H1 (cell line): ENCODE results near the gene TEX101. TPM values are rescaled to one million over a fixed set of nuclear protein-coding genes. Genes with fewer than 3 reads are reported as not detected.

ENCODE experiments used
- BACH1 ChIP-seq: IDR thresholded peaks from 2 replicates; pipeline ENCODE4 v1.6.1; 2012; ENCODE audit warnings: low read length, improper control_type of control experiment
- EP300 ChIP-seq, 2 experiments: IDR thresholded peaks; 1 replicate in 1 of 2; 2 replicates in 1 of 2; pipeline ENCODE4 v1.6.1; 2011 to 2012; ENCODE audit warnings: low read depth in 2 of 2, low read length in 2 of 2, mild to moderate bottlenecking in 2 of 2, borderline replicate concordance in 1 of 2, inconsistent platforms in 1 of 2, moderate library complexity in 1 of 2
- JUND ChIP-seq: IDR thresholded peaks from 2 replicates; pipeline ENCODE4 v1.6.1; 2011; ENCODE audit warnings: mild to moderate bottlenecking, improper control_type of control experiment, low read length
- KDM1A ChIP-seq: fragments of 200-600, 300-600 bp; sonication (generic); IDR thresholded peaks from 2 replicates; pipeline ENCODE4 v1.7.1; 2016; ENCODE audit warnings: mild to moderate bottlenecking, low read length, borderline replicate concordance
- KDM4A ChIP-seq: IDR thresholded peaks from one replicate; pipeline ENCODE4 v1.7.1; 2012; ENCODE audit warnings: low read depth, mild to moderate bottlenecking, moderate library complexity, low read length, inconsistent platforms; ENCODE audit not compliant: severe bottlenecking
- RBBP5 ChIP-seq: IDR thresholded peaks from 2 replicates; pipeline ENCODE4 v1.7.1; 2012; ENCODE audit warnings: low read depth, mild to moderate bottlenecking, inconsistent platforms, low read length, moderate library complexity, borderline replicate concordance
- RNF2 ChIP-seq: fragments of 200-900, 300-1000 bp; sonication (generic); IDR thresholded peaks from 2 replicates; pipeline ENCODE4 v1.7.1; 2016; ENCODE audit warnings: borderline replicate concordance, low read depth, mild to moderate bottlenecking, antibody characterized with exemption, low read length; ENCODE audit not compliant: poor library complexity, severe bottlenecking; ENCODE audit errors: missing control alignments
- SIN3A ChIP-seq, 2 experiments: IDR thresholded peaks in 1 of 2; conservative IDR thresholded peaks in 1 of 2; 2 replicates each; pipeline ENCODE4 v1.6.1; 2011 to 2012; ENCODE audit warnings: low read length in 2 of 2, improper control_type of control experiment in 1 of 2, low read depth in 1 of 2, mild to moderate bottlenecking in 1 of 2
- polyA plus RNA-seq, 7 experiments: library from polyadenylated mRNA; depleted of rRNA in 3 of 7; stranded (reverse) in 5 of 7; unstranded in 2 of 7; fragments of >200 nt in 5 of 7; fragments of 200-250 nt in 2 of 7; gene quantifications; 1 replicate in 5 of 7; 2 replicates in 1 of 7; 4 replicates in 1 of 7; pipeline versions ENCODE4 v1.2.1 to v1.2.3, GENCODE V29; 2011 to 2013; ENCODE audit warnings: missing spikeins in 2 of 7, mixed read lengths in 2 of 7
- total RNA-seq: library from RNA; stranded (reverse); fragmentation: NEBNext Ultra II Directional; extraction: Animal tissue kit (Norgen Biotek cat#: 25700); gene quantifications from 2 replicates; pipeline ENCODE4 v1.2.1, GENCODE V29; 2021
- TF ChIP-seq, protein P1 (sequence below): fragments of 300-600 bp; sonication (generic); IDR thresholded peaks from 2 replicates; pipeline ENCODE4 v1.7.1; 2012; ENCODE audit warnings: low read length, moderate library complexity, mild to moderate bottlenecking, inconsistent platforms; ENCODE audit not compliant: insufficient replicate concordance

Gene TEX101
- total and polyA plus RNA-seq, 2 of the 8 experiments (the other 6 are each of a cell fraction or from before 2014, with no cell fraction given), result 0.12 TPM; not detected in 1

DNA sequence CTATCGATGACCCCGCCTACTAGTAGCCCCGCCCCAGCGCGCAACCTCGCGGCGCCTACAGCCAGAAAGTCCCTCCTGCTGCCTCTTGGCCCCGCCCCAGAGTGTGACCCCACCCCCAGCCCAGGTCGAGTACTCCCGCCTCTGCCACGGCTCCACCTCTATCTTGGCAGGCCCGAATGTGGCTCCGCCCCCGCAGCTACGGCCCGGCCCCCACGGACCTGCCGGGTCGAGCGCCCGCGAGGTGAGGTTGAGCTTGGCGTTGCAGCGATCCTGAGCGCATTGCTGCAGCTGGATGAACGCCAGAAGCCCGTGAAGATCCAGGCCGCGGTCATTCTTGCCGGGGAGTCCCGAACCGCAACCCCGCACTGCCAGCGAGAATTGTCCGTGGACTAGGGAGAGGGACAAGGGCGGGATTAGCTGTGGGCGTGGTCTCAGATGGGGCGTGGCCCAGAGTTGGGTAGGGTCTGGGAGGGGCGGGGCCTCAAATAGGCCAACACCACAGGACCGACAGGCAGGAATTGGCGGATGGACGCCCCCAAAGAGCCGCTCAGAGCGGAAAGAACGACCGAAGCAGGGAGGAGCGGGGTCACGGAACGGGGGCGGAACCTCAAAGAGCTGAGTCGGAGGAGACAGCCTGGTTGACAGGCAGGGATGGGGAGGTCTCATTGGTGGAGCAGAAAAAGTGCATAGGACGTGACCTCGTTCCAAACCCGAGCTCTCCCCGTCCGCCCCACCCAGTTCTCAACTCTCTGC, 48.9 kb downstream of the TEX101 start (continued):
- TF ChIP-seq RBBP5, result no peak
- peak; percentile 82 for TF ChIP-seq KDM4A
- no peak for TF ChIP-seq JUND
- TF ChIP-seq, protein P1, sequence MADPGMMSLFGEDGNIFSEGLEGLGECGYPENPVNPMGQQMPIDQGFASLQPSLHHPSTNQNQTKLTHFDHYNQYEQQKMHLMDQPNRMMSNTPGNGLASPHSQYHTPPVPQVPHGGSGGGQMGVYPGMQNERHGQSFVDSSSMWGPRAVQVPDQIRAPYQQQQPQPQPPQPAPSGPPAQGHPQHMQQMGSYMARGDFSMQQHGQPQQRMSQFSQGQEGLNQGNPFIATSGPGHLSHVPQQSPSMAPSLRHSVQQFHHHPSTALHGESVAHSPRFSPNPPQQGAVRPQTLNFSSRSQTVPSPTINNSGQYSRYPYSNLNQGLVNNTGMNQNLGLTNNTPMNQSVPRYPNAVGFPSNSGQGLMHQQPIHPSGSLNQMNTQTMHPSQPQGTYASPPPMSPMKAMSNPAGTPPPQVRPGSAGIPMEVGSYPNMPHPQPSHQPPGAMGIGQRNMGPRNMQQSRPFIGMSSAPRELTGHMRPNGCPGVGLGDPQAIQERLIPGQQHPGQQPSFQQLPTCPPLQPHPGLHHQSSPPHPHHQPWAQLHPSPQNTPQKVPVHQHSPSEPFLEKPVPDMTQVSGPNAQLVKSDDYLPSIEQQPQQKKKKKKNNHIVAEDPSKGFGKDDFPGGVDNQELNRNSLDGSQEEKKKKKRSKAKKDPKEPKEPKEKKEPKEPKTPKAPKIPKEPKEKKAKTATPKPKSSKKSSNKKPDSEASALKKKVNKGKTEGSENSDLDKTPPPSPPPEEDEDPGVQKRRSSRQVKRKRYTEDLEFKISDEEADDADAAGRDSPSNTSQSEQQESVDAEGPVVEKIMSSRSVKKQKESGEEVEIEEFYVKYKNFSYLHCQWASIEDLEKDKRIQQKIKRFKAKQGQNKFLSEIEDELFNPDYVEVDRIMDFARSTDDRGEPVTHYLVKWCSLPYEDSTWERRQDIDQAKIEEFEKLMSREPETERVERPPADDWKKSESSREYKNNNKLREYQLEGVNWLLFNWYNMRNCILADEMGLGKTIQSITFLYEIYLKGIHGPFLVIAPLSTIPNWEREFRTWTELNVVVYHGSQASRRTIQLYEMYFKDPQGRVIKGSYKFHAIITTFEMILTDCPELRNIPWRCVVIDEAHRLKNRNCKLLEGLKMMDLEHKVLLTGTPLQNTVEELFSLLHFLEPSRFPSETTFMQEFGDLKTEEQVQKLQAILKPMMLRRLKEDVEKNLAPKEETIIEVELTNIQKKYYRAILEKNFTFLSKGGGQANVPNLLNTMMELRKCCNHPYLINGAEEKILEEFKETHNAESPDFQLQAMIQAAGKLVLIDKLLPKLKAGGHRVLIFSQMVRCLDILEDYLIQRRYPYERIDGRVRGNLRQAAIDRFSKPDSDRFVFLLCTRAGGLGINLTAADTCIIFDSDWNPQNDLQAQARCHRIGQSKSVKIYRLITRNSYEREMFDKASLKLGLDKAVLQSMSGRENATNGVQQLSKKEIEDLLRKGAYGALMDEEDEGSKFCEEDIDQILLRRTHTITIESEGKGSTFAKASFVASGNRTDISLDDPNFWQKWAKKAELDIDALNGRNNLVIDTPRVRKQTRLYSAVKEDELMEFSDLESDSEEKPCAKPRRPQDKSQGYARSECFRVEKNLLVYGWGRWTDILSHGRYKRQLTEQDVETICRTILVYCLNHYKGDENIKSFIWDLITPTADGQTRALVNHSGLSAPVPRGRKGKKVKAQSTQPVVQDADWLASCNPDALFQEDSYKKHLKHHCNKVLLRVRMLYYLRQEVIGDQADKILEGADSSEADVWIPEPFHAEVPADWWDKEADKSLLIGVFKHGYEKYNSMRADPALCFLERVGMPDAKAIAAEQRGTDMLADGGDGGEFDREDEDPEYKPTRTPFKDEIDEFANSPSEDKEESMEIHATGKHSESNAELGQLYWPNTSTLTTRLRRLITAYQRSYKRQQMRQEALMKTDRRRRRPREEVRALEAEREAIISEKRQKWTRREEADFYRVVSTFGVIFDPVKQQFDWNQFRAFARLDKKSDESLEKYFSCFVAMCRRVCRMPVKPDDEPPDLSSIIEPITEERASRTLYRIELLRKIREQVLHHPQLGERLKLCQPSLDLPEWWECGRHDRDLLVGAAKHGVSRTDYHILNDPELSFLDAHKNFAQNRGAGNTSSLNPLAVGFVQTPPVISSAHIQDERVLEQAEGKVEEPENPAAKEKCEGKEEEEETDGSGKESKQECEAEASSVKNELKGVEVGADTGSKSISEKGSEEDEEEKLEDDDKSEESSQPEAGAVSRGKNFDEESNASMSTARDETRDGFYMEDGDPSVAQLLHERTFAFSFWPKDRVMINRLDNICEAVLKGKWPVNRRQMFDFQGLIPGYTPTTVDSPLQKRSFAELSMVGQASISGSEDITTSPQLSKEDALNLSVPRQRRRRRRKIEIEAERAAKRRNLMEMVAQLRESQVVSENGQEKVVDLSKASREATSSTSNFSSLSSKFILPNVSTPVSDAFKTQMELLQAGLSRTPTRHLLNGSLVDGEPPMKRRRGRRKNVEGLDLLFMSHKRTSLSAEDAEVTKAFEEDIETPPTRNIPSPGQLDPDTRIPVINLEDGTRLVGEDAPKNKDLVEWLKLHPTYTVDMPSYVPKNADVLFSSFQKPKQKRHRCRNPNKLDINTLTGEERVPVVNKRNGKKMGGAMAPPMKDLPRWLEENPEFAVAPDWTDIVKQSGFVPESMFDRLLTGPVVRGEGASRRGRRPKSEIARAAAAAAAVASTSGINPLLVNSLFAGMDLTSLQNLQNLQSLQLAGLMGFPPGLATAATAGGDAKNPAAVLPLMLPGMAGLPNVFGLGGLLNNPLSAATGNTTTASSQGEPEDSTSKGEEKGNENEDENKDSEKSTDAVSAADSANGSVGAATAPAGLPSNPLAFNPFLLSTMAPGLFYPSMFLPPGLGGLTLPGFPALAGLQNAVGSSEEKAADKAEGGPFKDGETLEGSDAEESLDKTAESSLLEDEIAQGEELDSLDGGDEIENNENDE, result no peak
- TF ChIP-seq BACH1, result peak; percentile 33; the same call in 1 of the 2 replicates
- no peak; a peak in 1 of 4 replicates for TF ChIP-seq SIN3A (conservative IDR thresholded peaks at IDR 0.05 in 1 of 2, IDR thresholded peaks at IDR 0.05 in 1 of 2; ENCODE audit: low read depth in 1 of 2, low read length in 2 of 2)
- TF ChIP-seq RNF2, result no peak
- TF ChIP-seq KDM1A, result no peak
- no peak for TF ChIP-seq EP300 (IDR thresholded peaks at IDR 0.05; ENCODE audit: borderline replicate concordance in 1 of 2, low read depth in 2 of 2, low read length in 2 of 2)
